Gastrocnemius medialis (tissue), 4 donors: ENCODE data around the gene STON2.

Source experiments
- POLR2A ChIP-seq, 2 donors: fragments of 450-650 bp; IDR thresholded peaks; one replicate each; pipeline ENCODE4 v1.6.1; 2017; ENCODE audit warnings: antibody characterized with exemption in 2 of 2, mild to moderate bottlenecking in 2 of 2, moderate library complexity in 2 of 2
- TF ChIP-seq, protein P1 (sequence below), 5 experiments: fragments of 450-650 bp in 3 of 5; fragments of 200-600 bp in 2 of 5; sonication (generic) in 2 of 5; IDR thresholded peaks in 4 of 5; conservative IDR thresholded peaks in 1 of 5; 1 replicate in 4 of 5; 2 replicates in 1 of 5; pipeline ENCODE4 v1.5.1; 2016 to 2019; ENCODE audit warnings: antibody characterized with exemption in 5 of 5, mild to moderate bottlenecking in 3 of 5, moderate library complexity in 3 of 5

GRCh38 chr14:81243499-81243898, 156.6 kb downstream of the STON2 start:
- TF ChIP-seq, protein P1, sequence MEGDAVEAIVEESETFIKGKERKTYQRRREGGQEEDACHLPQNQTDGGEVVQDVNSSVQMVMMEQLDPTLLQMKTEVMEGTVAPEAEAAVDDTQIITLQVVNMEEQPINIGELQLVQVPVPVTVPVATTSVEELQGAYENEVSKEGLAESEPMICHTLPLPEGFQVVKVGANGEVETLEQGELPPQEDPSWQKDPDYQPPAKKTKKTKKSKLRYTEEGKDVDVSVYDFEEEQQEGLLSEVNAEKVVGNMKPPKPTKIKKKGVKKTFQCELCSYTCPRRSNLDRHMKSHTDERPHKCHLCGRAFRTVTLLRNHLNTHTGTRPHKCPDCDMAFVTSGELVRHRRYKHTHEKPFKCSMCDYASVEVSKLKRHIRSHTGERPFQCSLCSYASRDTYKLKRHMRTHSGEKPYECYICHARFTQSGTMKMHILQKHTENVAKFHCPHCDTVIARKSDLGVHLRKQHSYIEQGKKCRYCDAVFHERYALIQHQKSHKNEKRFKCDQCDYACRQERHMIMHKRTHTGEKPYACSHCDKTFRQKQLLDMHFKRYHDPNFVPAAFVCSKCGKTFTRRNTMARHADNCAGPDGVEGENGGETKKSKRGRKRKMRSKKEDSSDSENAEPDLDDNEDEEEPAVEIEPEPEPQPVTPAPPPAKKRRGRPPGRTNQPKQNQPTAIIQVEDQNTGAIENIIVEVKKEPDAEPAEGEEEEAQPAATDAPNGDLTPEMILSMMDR (IDR thresholded peaks at IDR 0.05 in 4 of 5, conservative IDR thresholded peaks at IDR 0.05 in 1 of 5) = no peak
- TF ChIP-seq POLR2A (IDR thresholded peaks at IDR 0.05) = no peak
